Vagina (tissue), 2 donors: ENCODE measurements around the gene MAD1L1. TPM values are rescaled to one million over a fixed set of nuclear protein-coding genes. Genes with fewer than 3 reads are reported as not detected.

Source experiments
- DNase-seq, 2 donors: peaks; one replicate each; pipeline ENCODE4 v3.0.0-alpha.2; 2017; ENCODE audit errors: extremely low spot score in 2 of 2
- H3K27ac ChIP-seq: fragments of 200-600 bp; sonication (generic); one replicate; pipeline ENCODE4 v1.5.1; 2019
- H3K27me3 ChIP-seq: fragments of 200-600 bp; sonication (generic); one replicate; pipeline ENCODE4 v1.5.1; 2019
- H3K36me3 ChIP-seq, 2 donors: fragments of 200-600 bp; sonication (generic); one replicate each; pipeline ENCODE4 v1.5.1; 2017 to 2019
- H3K4me1 ChIP-seq: fragments of 200-600 bp; sonication (generic); one replicate; pipeline ENCODE4 v1.5.1; 2019
- H3K4me3 ChIP-seq, 2 donors: fragments of 200-600 bp; sonication (generic); 1 replicate in 1 of 2; 2 replicates in 1 of 2; pipeline ENCODE4 v1.5.1; 2016 to 2019
- H3K9me3 ChIP-seq: fragments of 200-600 bp; sonication (generic); one replicate; pipeline ENCODE4 v1.5.1; 2019
- CTCF ChIP-seq, 3 experiments: fragments of 450-650 bp in 2 of 3; fragments of 200-600 bp in 1 of 3; sonication (generic) in 1 of 3; IDR thresholded peaks; one replicate each; pipeline ENCODE4 v1.5.1; 2017 to 2019; ENCODE audit warnings: antibody characterized with exemption in 3 of 3, mild to moderate bottlenecking in 2 of 3, moderate library complexity in 2 of 3
- POLR2A ChIP-seq, 2 donors: fragments of 450-650 bp; IDR thresholded peaks; one replicate each; pipeline ENCODE4 v1.6.1; 2017; ENCODE audit warnings: antibody characterized with exemption in 2 of 2, mild to moderate bottlenecking in 2 of 2, moderate library complexity in 2 of 2
- POLR2AphosphoS5 ChIP-seq, 2 donors: sonication (generic); formaldehyde crosslinking; IDR thresholded peaks; one replicate each; pipeline ENCODE4 v1.9.0; 2017; ENCODE audit warnings: antibody characterized with exemption in 2 of 2, mild to moderate bottlenecking in 2 of 2, low read depth in 1 of 2; ENCODE audit not compliant: insufficient read depth in 1 of 2
- intact Hi-C: fragments of 100-400 bp; cut with DNase I; formaldehyde crosslinking; loops from one replicate; pipeline ENCODE4 v1.15.1; 2023
- total RNA-seq: library from RNA; depleted of rRNA; stranded (reverse); fragments of >200 nt; gene quantifications from one replicate; pipeline ENCODE4 v1.2.3, GENCODE V29; 2016

The MAD1L1 gene
- total RNA-seq, 1 donor from 2014 or later: 62.4 TPM

- no peak for DNase-seq
- Histone ChIP-seq H3K9me3 (no peaks in the 10 kb centered on the region), H3K27me3 (no peaks in the 10 kb centered on the region), H3K4me1 (peaks cover 8% of the 10 kb centered on the region), H3K4me3 (no peak overlapping the region), H3K36me3 (no peaks in the 10 kb centered on the region), H3K27ac (no peak overlapping the region)
- TF ChIP-seq CTCF (IDR thresholded peaks at IDR 0.05): no peak
- intact Hi-C loops: no loop called here
These were observed 334.7 kb downstream of the MAD1L1 start for GRCh38 chr7:1897861-1898627.

DNA sequence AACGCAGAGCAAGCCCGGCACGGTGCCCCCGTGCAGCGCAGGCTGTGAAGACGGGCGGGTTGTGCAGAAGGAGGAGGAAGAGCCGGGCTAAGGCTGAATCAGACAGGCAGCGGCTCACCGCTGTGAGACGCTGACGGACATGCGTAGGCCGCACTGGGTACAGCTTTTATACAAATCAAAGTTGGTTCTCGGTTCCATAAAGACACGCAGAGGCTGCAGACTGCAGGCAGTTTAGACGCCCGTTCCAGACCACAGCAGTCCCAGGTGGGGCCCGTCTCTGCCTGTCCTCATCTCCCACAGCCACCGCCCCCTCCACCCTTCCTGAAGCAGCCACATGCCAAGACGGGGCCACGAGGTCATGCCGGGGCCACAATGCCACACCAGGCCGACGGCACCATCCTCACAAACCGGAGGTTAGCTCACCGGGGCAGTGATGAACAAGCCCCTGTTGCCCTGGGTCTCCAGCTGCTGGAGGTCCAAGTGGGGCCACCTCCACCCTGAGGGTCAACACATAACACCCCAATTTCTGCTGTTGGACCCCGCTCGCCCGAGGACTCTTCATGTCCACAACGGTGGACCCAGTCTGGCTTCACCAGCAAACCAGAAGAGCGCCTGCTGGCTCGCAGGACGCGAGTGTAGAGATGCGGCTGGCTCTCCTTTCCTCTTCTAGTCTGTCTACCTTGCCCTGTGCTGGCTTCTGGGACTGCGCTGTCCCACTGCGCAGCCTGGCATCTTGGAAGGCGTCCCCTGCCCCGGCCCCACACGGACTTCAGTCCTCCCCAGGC is 335.5 kb downstream of the MAD1L1 start:
- TF ChIP-seq POLR2AphosphoS5 (IDR thresholded peaks at IDR 0.05; ENCODE audit: insufficient read depth in 1 of 2, low read depth in 1 of 2): no peak
- TF ChIP-seq CTCF (IDR thresholded peaks at IDR 0.05): no peak
- TF ChIP-seq POLR2A (IDR thresholded peaks at IDR 0.05): no peak
- H3K4me3 ChIP-seq: no peak overlapping the region
- H3K36me3 ChIP-seq: no peaks in the 10 kb centered on the region
- no peaks in the 10 kb centered on the region for H3K9me3 ChIP-seq
- intact Hi-C loops: no loop called here
- peaks cover 8% of the 10 kb centered on the region for H3K4me1 ChIP-seq
- no peaks in the 10 kb centered on the region for H3K27me3 ChIP-seq
- no peak overlapping the region for H3K27ac ChIP-seq
- no peak for DNase-seq

DNA sequence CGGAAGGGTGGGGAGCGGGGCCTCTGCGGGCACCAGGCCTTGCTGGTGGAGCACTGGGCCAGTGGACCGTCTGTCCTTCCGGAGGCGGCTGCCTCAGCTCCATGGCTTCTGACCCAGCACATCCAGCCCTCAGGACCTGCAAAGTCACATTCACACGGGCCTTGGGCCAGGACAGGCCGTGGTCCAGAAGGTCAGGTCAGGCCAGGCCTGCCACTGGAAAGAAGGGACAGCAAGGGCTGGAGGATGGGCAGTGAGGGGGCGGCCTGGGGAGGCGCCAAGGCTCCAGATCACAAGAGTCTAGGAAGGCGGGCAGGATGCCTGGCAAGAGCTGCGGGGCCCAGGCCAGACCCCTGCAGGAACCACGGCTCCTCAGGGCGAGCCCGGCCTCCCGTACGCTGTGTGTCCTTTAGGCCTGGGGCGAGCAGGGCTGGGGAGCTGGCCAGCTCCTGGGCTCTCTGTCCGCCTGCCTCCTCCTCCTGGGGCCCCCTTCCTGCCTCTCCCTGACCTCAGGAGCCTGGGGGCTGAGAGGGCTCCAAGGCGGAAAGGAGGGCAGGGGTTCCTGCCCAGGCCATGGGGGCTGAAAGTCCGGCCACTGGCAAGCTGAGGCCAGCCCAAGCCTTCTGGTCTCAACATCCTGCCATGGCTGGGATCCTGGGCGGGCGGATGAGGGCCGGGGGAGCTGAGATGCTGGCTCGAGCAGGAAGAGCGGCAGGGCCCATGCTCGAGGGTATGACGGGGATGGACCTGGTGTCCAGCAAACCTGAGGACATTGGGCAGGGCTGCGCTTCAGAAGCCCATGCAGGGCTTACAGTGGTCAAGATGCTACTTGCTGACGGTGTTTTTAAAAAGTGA is 336.9 kb downstream of the MAD1L1 start:
- intact Hi-C loops: no loop called here
- Histone ChIP-seq H3K27ac (no peak overlapping the region), H3K27me3 (no peaks in the 10 kb centered on the region), H3K9me3 (no peaks in the 10 kb centered on the region), H3K36me3 (no peaks in the 10 kb centered on the region), H3K4me3 (no peak overlapping the region), H3K4me1 (peaks cover 8% of the 10 kb centered on the region)
- DNase-seq: no peak
- TF ChIP-seq POLR2A (IDR thresholded peaks at IDR 0.05) (no peak), CTCF (IDR thresholded peaks at IDR 0.05) (no peak), POLR2AphosphoS5 (IDR thresholded peaks at IDR 0.05; ENCODE audit: insufficient read depth in 1 of 2, low read depth in 1 of 2) (no peak)

DNA sequence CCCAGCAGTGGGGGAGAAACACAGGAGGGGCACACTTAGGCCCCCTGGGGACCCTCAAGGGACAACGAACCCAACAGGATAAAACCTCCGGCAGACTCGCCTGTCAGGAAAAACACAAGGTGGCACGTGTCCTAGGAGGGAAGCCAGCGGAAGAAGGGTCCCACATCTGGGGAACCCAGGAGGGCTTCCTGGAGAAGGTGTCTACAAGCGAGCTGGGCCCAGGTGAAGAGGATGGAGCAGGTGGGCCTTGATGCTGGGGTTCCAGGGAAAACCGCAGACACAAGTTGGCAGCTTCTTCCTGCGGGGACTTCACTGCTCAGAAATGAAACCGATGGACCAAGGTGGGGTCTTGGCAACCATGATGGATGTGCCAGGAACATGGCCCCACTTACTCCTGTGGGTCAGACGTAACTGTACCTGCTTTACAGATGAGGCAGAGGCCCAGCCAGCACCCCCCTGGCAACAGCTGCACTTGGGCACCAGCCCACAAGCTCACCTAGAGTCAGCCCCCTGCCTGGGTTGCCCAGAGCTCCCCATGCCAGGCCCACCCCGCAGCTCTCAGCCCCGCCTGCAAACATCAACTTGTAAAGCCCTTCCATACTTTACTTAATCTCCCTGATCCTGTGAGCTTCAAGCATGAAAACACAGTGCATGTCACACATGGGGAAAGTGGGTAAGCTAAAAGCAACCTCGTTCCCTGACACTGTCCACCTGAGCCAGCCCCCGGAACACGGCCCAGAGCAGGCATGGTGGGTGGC is 337.7 kb downstream of the MAD1L1 start:
- TF ChIP-seq CTCF (IDR thresholded peaks at IDR 0.05): no peak
- no peak for TF ChIP-seq POLR2AphosphoS5 (IDR thresholded peaks at IDR 0.05; ENCODE audit: insufficient read depth in 1 of 2, low read depth in 1 of 2)
- no peak for TF ChIP-seq POLR2A (IDR thresholded peaks at IDR 0.05)
- H3K4me3 ChIP-seq: no peak overlapping the region
- no peak for DNase-seq
- H3K27ac ChIP-seq: no peak overlapping the region
- no peaks in the 10 kb centered on the region for H3K36me3 ChIP-seq
- H3K27me3 ChIP-seq: no peaks in the 10 kb centered on the region
- H3K4me1 ChIP-seq: peaks cover 8% of the 10 kb centered on the region
- no peaks in the 10 kb centered on the region for H3K9me3 ChIP-seq
- intact Hi-C loops: no loop called here
